22Rv1 (cell line): Measurements from ENCODE around the gene CMIP.
"Not testable (repeated sequence)": the region's sequence is repeated elsewhere in the genome, so short reads cannot be mapped to it uniquely, and the experiment has no call there.

Experiments
- H3K27ac ChIP-seq: fragments of 450-650 bp; 2 replicates; pipeline ENCODE4 v1.5.1; 2017
- CTCF ChIP-seq: fragments of 450-650 bp; IDR thresholded peaks from 2 replicates; pipeline ENCODE4 v1.5.1; 2017; ENCODE audit warnings: mild to moderate bottlenecking
- ZFX ChIP-seq: fragments of 450-650 bp; IDR thresholded peaks from 2 replicates; pipeline ENCODE4 v1.6.1; 2017; ENCODE audit warnings: antibody characterized with exemption, borderline replicate concordance

Gene CMIP

GRCh38 chr16:81403208-81403600 is 41.4 kb upstream of the CMIP start:
- no peak overlapping the region for H3K27ac ChIP-seq
- TF ChIP-seq ZFX (no peak), CTCF (no peak)

GRCh38 chr16:81403601-81404391 is 40.8 kb upstream of the CMIP start:
- no peak overlapping the region for H3K27ac ChIP-seq
- TF ChIP-seq ZFX (no peak), CTCF (peak; percentile 92)

- not testable (repeated sequence) for H3K27ac ChIP-seq
These were observed 39.6 kb upstream of the CMIP start for GRCh38 chr16:81405002-81405401.

- no peak overlapping the region for H3K27ac ChIP-seq
- no peak for TF ChIP-seq CTCF
- TF ChIP-seq ZFX: no peak
These were observed 38.9 kb upstream of the CMIP start for GRCh38 chr16:81405702-81406113.

- H3K27ac ChIP-seq: no peak overlapping the region
- TF ChIP-seq ZFX: no peak
- no peak for TF ChIP-seq CTCF
These were observed 36.1 kb upstream of the CMIP start for GRCh38 chr16:81408409-81408950.

GRCh38 chr16:81409016-81409556 is 35.5 kb upstream of the CMIP start:
- no peak overlapping the region for H3K27ac ChIP-seq

GRCh38 chr16:81410643-81411293 is 33.8 kb upstream of the CMIP start:
- TF ChIP-seq CTCF (no peak), ZFX (no peak)

More at GRCh38 chr16:81409016-81409556, 35.5 kb upstream of the CMIP start:
- no peak for TF ChIP-seq ZFX
- TF ChIP-seq CTCF: no peak

More at GRCh38 chr16:81410643-81411293, 33.8 kb upstream of the CMIP start:
- no peak overlapping the region for H3K27ac ChIP-seq
